SK-N-SH treated with all-trans-retinoic acid at 6 μM for 48 hours (cell line): ENCODE measurements around the gene SMAD4.

Source experiments
- ATAC-seq: fragments of 200-7000 bp; cut with Tn5 transposase; 3 replicates; pipeline ENCODE4 v1.9.1; 2020; ENCODE audit warnings: mild to moderate bottlenecking, moderate library complexity
- BACH2 ChIP-seq: fragments of 250-450 bp; sonication (Bioruptor Pico); IDR thresholded peaks from 2 replicates; pipeline ENCODE4 v1.9.0; 2021; ENCODE audit warnings: mild to moderate bottlenecking, borderline replicate concordance
- CREB5 ChIP-seq: fragments of 250-450 bp; sonication (Bioruptor Pico); IDR thresholded peaks from 2 replicates; pipeline ENCODE4 v1.5.1; 2020; ENCODE audit warnings: low read depth, mild to moderate bottlenecking, moderate library complexity
- CSRNP3 ChIP-seq: fragments of 250-450 bp; sonication (Bioruptor Pico); IDR thresholded peaks from 2 replicates; pipeline ENCODE4 v1.5.1; 2021; ENCODE audit warnings: mild to moderate bottlenecking, moderate library complexity
- GLIS3 ChIP-seq: fragments of 250-450 bp; sonication (Bioruptor Pico); IDR thresholded peaks from 2 replicates; pipeline ENCODE4 v1.5.0; 2020; ENCODE audit warnings: mild to moderate bottlenecking, moderate library complexity
- ISL1 ChIP-seq: fragments of 250-450 bp; sonication (Bioruptor Pico); IDR thresholded peaks from 2 replicates; pipeline ENCODE4 v2.1.2; 2022; ENCODE audit warnings: mild to moderate bottlenecking, moderate library complexity
- OSR1 ChIP-seq: fragments of 250-450 bp; sonication (Bioruptor Pico); IDR thresholded peaks from 2 replicates; pipeline ENCODE4 v1.8.0; 2022; ENCODE audit warnings: moderate library complexity, mild to moderate bottlenecking, inconsistent platforms
- PATZ1 ChIP-seq: fragments of 250-450 bp; sonication (Bioruptor Pico); IDR thresholded peaks from 2 replicates; pipeline ENCODE4 v1.8.0; 2020; ENCODE audit warnings: mild to moderate bottlenecking, moderate library complexity, borderline replicate concordance
- POU6F1 ChIP-seq: fragments of 250-450 bp; sonication (Bioruptor Pico); IDR thresholded peaks from 2 replicates; pipeline ENCODE4 v1.8.0; 2021; ENCODE audit warnings: low read depth, mild to moderate bottlenecking, moderate library complexity, borderline replicate concordance
- PPARA ChIP-seq: fragments of 250-450 bp; sonication (Bioruptor Pico); IDR thresholded peaks from 2 replicates; pipeline ENCODE4 v1.5.0; 2020; ENCODE audit warnings: mild to moderate bottlenecking, borderline replicate concordance
- RARB ChIP-seq: fragments of 250-450 bp; sonication (Bioruptor Pico); IDR thresholded peaks from 2 replicates; pipeline ENCODE4 v1.8.0; 2021; ENCODE audit warnings: mild to moderate bottlenecking, moderate library complexity
- SNAI2 ChIP-seq: fragments of 250-450 bp; sonication (Bioruptor Pico); IDR thresholded peaks from 2 replicates; pipeline ENCODE4 v1.5.0; 2020; ENCODE audit warnings: mild to moderate bottlenecking, moderate library complexity
- TCF4 ChIP-seq: fragments of 250-450 bp; sonication (Bioruptor Pico); IDR thresholded peaks from 2 replicates; pipeline ENCODE4 v1.8.0; 2021; ENCODE audit warnings: mild to moderate bottlenecking, moderate library complexity, borderline replicate concordance
- TOX ChIP-seq: fragments of 250-450 bp; sonication (Bioruptor Pico); IDR thresholded peaks from 2 replicates; pipeline ENCODE4 v1.8.0; 2021; ENCODE audit warnings: mild to moderate bottlenecking, moderate library complexity, borderline replicate concordance
- TSHZ2 ChIP-seq: fragments of 250-450 bp; sonication (Bioruptor Pico); IDR thresholded peaks from 2 replicates; pipeline ENCODE4 v1.5.0; 2020; ENCODE audit warnings: mild to moderate bottlenecking, moderate library complexity
- ZC3H10 ChIP-seq: fragments of 250-450 bp; sonication (Bioruptor Pico); IDR thresholded peaks from 2 replicates; pipeline ENCODE4 v1.5.1; 2021; ENCODE audit warnings: mild to moderate bottlenecking, moderate library complexity
- ZFP30 ChIP-seq: fragments of 450-650 bp; formaldehyde crosslinking; IDR thresholded peaks from 2 replicates; pipeline ENCODE4 v1.5.0; 2022; ENCODE audit warnings: mild to moderate bottlenecking, moderate library complexity
- ZNF565 ChIP-seq: fragments of 450-650 bp; formaldehyde crosslinking; conservative IDR thresholded peaks from 2 replicates; pipeline ENCODE4 v1.5.0; 2020; ENCODE audit warnings: low read depth, mild to moderate bottlenecking, moderate library complexity
- ZNF70 ChIP-seq: fragments of 450-650 bp; formaldehyde crosslinking; IDR thresholded peaks from 2 replicates; pipeline ENCODE4 v1.5.0; 2020; ENCODE audit warnings: mild to moderate bottlenecking, moderate library complexity
- ZNF8 ChIP-seq: fragments of 450-650 bp; formaldehyde crosslinking; IDR thresholded peaks from 2 replicates; pipeline ENCODE4 v1.5.0; 2020; ENCODE audit warnings: mild to moderate bottlenecking, moderate library complexity

SMAD4 gene

GRCh38 chr18:51127664-51128063, 97.7 kb downstream of the SMAD4 start:
- no peak; the same call in 2 of the 3 replicates for ATAC-seq

GRCh38 chr18:51128533-51128932, 98.5 kb downstream of the SMAD4 start:
- peak; percentile 91 for ATAC-seq
- no peak for TF ChIP-seq CREB5
- no peak for TF ChIP-seq TSHZ2
- TF ChIP-seq BACH2 (CRISPR knock-in tag): no peak
- no peak for TF ChIP-seq OSR1
- no peak for TF ChIP-seq TOX (CRISPR knock-in tag)
- no peak for TF ChIP-seq PPARA
- TF ChIP-seq ZNF8 (CRISPR knock-in tag): no peak
- TF ChIP-seq, all 23 proteins: peak for 0

More at GRCh38 chr18:51127664-51128063, 97.7 kb downstream of the SMAD4 start:
- TF ChIP-seq GLIS3 (CRISPR knock-in tag) (no peak), TSHZ2 (0 out of 2 replicates have a peak, but pooled peaks have one; percentile 41), ZNF70 (peak; percentile 64; the same call in 1 of the 2 replicates), CSRNP3 (CRISPR knock-in tag) (no peak), TCF4 (peak; percentile 70; the same call in 1 of the 2 replicates)
- TF ChIP-seq, all 23 proteins: peak for 3

GRCh38 chr18:51132256-51132935, 102.4 kb downstream of the SMAD4 start:
- no peak for ATAC-seq
- no peak for TF ChIP-seq ZFP30 (CRISPR knock-in tag)
- no peak for TF ChIP-seq PPARA
- no peak for TF ChIP-seq TCF4
- TF ChIP-seq CSRNP3 (CRISPR knock-in tag): no peak
- no peak for TF ChIP-seq ZNF8 (CRISPR knock-in tag)

- TF ChIP-seq BACH2 (CRISPR knock-in tag) (no peak), ZNF70 (no peak), PATZ1 (no peak), ISL1 (no peak), ZNF565 (no peak), ZC3H10 (CRISPR knock-in tag) (no peak), TOX (CRISPR knock-in tag) (no peak), SNAI2 (CRISPR knock-in tag) (no peak), CREB5 (no peak), RARB (CRISPR knock-in tag) (no peak), POU6F1 (CRISPR knock-in tag) (no peak)
- TF ChIP-seq, all 23 proteins: peak for 0
- ATAC-seq: no peak
Measured at GRCh38 chr18:51133580-51134160, 103.7 kb downstream of the SMAD4 start.
